Trophoblast cell (in vitro differentiated cells and primary cell): ENCODE measurements around the gene PANK3.

Experiments
- DNase-seq, 2 donors: peaks; one replicate each; pipeline ENCODE4 v3.0.0-alpha.2; 2016
- H2AFZ ChIP-seq: 2 replicates; pipeline ENCODE4 v1.6.1; 2013; ENCODE audit warnings: low read length, moderate library complexity, mild to moderate bottlenecking; ENCODE audit not compliant: insufficient read depth, poor library complexity
- H2AK5ac ChIP-seq: 2 replicates; pipeline ENCODE4 v1.6.1; 2013; ENCODE audit warnings: mild to moderate bottlenecking, low read length
- H2BK120ac ChIP-seq: 2 replicates; pipeline ENCODE4 v1.6.1; 2013; ENCODE audit warnings: low read length, mild to moderate bottlenecking, moderate library complexity; ENCODE audit not compliant: insufficient read depth, poor library complexity
- H2BK12ac ChIP-seq: 2 replicates; pipeline ENCODE4 v1.6.1; 2013; ENCODE audit warnings: mild to moderate bottlenecking, low read length, moderate library complexity
- H2BK5ac ChIP-seq: 2 replicates; pipeline ENCODE4 v1.6.1; 2013; ENCODE audit warnings: low read length, low read depth, moderate library complexity, mild to moderate bottlenecking; ENCODE audit not compliant: poor library complexity
- H3K14ac ChIP-seq: 2 replicates; pipeline ENCODE4 v1.6.1; 2013; ENCODE audit warnings: mild to moderate bottlenecking, low read length
- H3K18ac ChIP-seq: 2 replicates; pipeline ENCODE4 v1.6.1; 2013; ENCODE audit warnings: mild to moderate bottlenecking, low read length
- H3K23ac ChIP-seq: 2 replicates; pipeline ENCODE4 v1.6.1; 2013; ENCODE audit warnings: low read length
- H3K27ac ChIP-seq: 2 replicates; pipeline ENCODE4 v1.5.1; 2013; ENCODE audit warnings: low read depth, mild to moderate bottlenecking, inconsistent platforms, low read length, moderate library complexity
- H3K27me3 ChIP-seq: 2 replicates; pipeline ENCODE4 v1.6.1; 2013; ENCODE audit warnings: inconsistent platforms, mild to moderate bottlenecking, low read length, moderate library complexity; ENCODE audit not compliant: insufficient read depth
- H3K36me3 ChIP-seq, 2 experiments: 1 replicate in 1 of 2; 2 replicates in 1 of 2; pipeline ENCODE4 v1.6.1; 2013; ENCODE audit warnings: low read length in 2 of 2, mild to moderate bottlenecking in 2 of 2, moderate library complexity in 1 of 2; ENCODE audit not compliant: insufficient read depth in 2 of 2, control insufficient read depth in 1 of 2
- H3K4ac ChIP-seq: 2 replicates; pipeline ENCODE4 v1.6.1; 2013; ENCODE audit warnings: low read depth, mild to moderate bottlenecking, low read length, moderate library complexity
- H3K4me1 ChIP-seq, 2 experiments: 1 replicate in 1 of 2; 2 replicates in 1 of 2; pipeline ENCODE4 v1.6.1; 2013; ENCODE audit warnings: low read length in 2 of 2, mild to moderate bottlenecking in 2 of 2, moderate library complexity in 1 of 2; ENCODE audit not compliant: insufficient read depth in 2 of 2, control insufficient read depth in 1 of 2
- H3K4me2 ChIP-seq: 2 replicates; pipeline ENCODE4 v1.6.1; 2013; ENCODE audit warnings: inconsistent platforms, mild to moderate bottlenecking, low read length, moderate library complexity
- H3K4me3 ChIP-seq: 2 replicates; pipeline ENCODE4 v1.5.1; 2013; ENCODE audit warnings: mild to moderate bottlenecking, low read depth, low read length, inconsistent platforms
- H3K79me1 ChIP-seq: one replicate; pipeline ENCODE4 v1.6.1; 2013; ENCODE audit warnings: low read length
- H3K79me2 ChIP-seq: 2 replicates; pipeline ENCODE4 v1.6.1; 2013; ENCODE audit warnings: low read length, mild to moderate bottlenecking; ENCODE audit not compliant: control insufficient read depth, insufficient read depth, poor library complexity
- H3K9ac ChIP-seq: 2 replicates; pipeline ENCODE4 v1.6.1; 2013; ENCODE audit warnings: mild to moderate bottlenecking, low read length
- H3K9me3 ChIP-seq: 2 replicates; pipeline ENCODE4 v1.6.1; 2013; ENCODE audit warnings: low read depth, mild to moderate bottlenecking, control low read depth, inconsistent platforms, low read length; ENCODE audit not compliant: insufficient read depth
- H4K12ac ChIP-seq: 2 replicates; pipeline ENCODE4 v1.6.1; 2013; ENCODE audit warnings: low read depth, mild to moderate bottlenecking, low read length, moderate library complexity
- H4K8ac ChIP-seq: 2 replicates; pipeline ENCODE4 v1.6.1; 2013; ENCODE audit warnings: low read depth, mild to moderate bottlenecking, low read length, moderate library complexity
- H4K91ac ChIP-seq: one replicate; pipeline ENCODE4 v1.6.1; 2013; ENCODE audit warnings: low read depth, mild to moderate bottlenecking, low read length, moderate library complexity
- WGBS: extraction: QIAGEN DNeasy Blood & Tissue Kit; methylation state at CpG from one replicate; pipeline ENCODE4 v1.1.7; 2013; ENCODE audit warnings: missing lambda C conversion rate; ENCODE audit not compliant: insufficient read length, insufficient coverage; ENCODE audit errors: extremely low coverage; 5-methylcytosine and 5-hydroxymethylcytosine counted together

Gene PANK3

GRCh38 chr5:168568738-168569137, 10.4 kb downstream of the PANK3 start:
- H3K79me2 ChIP-seq = peaks cover 2% of the 10 kb centered on the region
- H3K27me3 ChIP-seq = no peaks in the 10 kb centered on the region
- no peak overlapping the region for H3K27ac ChIP-seq
- H3K79me1 ChIP-seq = no peaks in the 10 kb centered on the region
- H3K14ac ChIP-seq = no peak overlapping the region
- no peak overlapping the region for H3K4me2 ChIP-seq
- no peak overlapping the region for H3K4ac ChIP-seq
- no peak overlapping the region for H2BK12ac ChIP-seq
- no peak overlapping the region for H4K8ac ChIP-seq
- H2AFZ ChIP-seq = no peak overlapping the region
- H3K9me3 ChIP-seq = no peaks in the 10 kb centered on the region
- H3K23ac ChIP-seq = no peak overlapping the region
- no peak overlapping the region for H2BK5ac ChIP-seq
- H3K36me3 ChIP-seq = peaks cover 7 to 12% of the 10 kb centered on the region in 2 experiments
- H3K4me3 ChIP-seq = no peak overlapping the region
- no peaks in the 10 kb centered on the region for H3K4me1 ChIP-seq
- no peak overlapping the region for H2AK5ac ChIP-seq
- no CpG with 5 or more reads among the region's 6 CpGs for WGBS
- H4K12ac ChIP-seq = no peak overlapping the region
- no peak overlapping the region for H4K91ac ChIP-seq
- no peak for DNase-seq
- H3K9ac ChIP-seq = no peak overlapping the region
- H2BK120ac ChIP-seq = no peak overlapping the region
- no peak overlapping the region for H3K18ac ChIP-seq

- DNase-seq = no peak
- H3K9ac ChIP-seq = no peak overlapping the region
- peaks cover 5 to 16% of the 10 kb centered on the region in 2 experiments for H3K36me3 ChIP-seq
- no peaks in the 10 kb centered on the region for H3K79me2 ChIP-seq
- no peak overlapping the region for H3K27ac ChIP-seq
- no peak overlapping the region for H3K23ac ChIP-seq
- H4K12ac ChIP-seq = no peak overlapping the region
- H3K27me3 ChIP-seq = no peaks in the 10 kb centered on the region
- no peak overlapping the region for H2AFZ ChIP-seq
- no peak overlapping the region for H3K4ac ChIP-seq
- H2BK5ac ChIP-seq = no peak overlapping the region
- H2AK5ac ChIP-seq = no peak overlapping the region
- H3K18ac ChIP-seq = no peak overlapping the region
- no peaks in the 10 kb centered on the region for H3K9me3 ChIP-seq
- WGBS = no CpG with 5 or more reads among the region's 1 CpG
- H2BK12ac ChIP-seq = no peak overlapping the region
- H4K8ac ChIP-seq = no peak overlapping the region
- H3K4me2 ChIP-seq = no peak overlapping the region
- H3K4me3 ChIP-seq = no peak overlapping the region
- H3K79me1 ChIP-seq = no peaks in the 10 kb centered on the region
- H2BK120ac ChIP-seq = no peak overlapping the region
- H3K4me1 ChIP-seq = no peaks in the 10 kb centered on the region
- no peak overlapping the region for H4K91ac ChIP-seq
- no peak overlapping the region for H3K14ac ChIP-seq
These were observed 15.2 kb downstream of the PANK3 start for GRCh38 chr5:168563959-168564358.

- Histone ChIP-seq H3K23ac (no peak overlapping the region), H3K27ac (no peak overlapping the region), H3K27me3 (no peaks in the 10 kb centered on the region), H3K4me3 (no peak overlapping the region), H2BK5ac (no peak overlapping the region), H3K9me3 (no peaks in the 10 kb centered on the region), H2AFZ (no peak overlapping the region), H3K79me2 (no peaks in the 10 kb centered on the region), H3K4ac (no peak overlapping the region), H3K18ac (no peak overlapping the region), H2BK12ac (no peak overlapping the region), H3K9ac (no peak overlapping the region), H4K8ac (no peak overlapping the region), H3K36me3 (peaks cover 11 to 19% of the 10 kb centered on the region in 2 experiments), H3K4me2 (no peak overlapping the region), H3K4me1 (no peaks in the 10 kb centered on the region), H4K12ac (no peak overlapping the region), H4K91ac (no peak overlapping the region), H2AK5ac (no peak overlapping the region), H2BK120ac (no peak overlapping the region), H3K14ac (no peak overlapping the region), H3K79me1 (no peaks in the 10 kb centered on the region)
- DNase-seq = no peak
- WGBS = no CpG with 5 or more reads among the region's 2 CpGs
These were observed 16.9 kb downstream of the PANK3 start for GRCh38 chr5:168562279-168562678.

- no peak overlapping the region for H3K18ac ChIP-seq
- no peak overlapping the region for H4K91ac ChIP-seq
- no peak overlapping the region for H2BK120ac ChIP-seq
- H3K14ac ChIP-seq = no peak overlapping the region
- DNase-seq = no peak
- H2AK5ac ChIP-seq = no peak overlapping the region
- no peak overlapping the region for H3K27ac ChIP-seq
- H2BK5ac ChIP-seq = no peak overlapping the region
- H2AFZ ChIP-seq = no peak overlapping the region
- no peak overlapping the region for H4K12ac ChIP-seq
- no peak overlapping the region for H3K4me3 ChIP-seq
- no peak overlapping the region for H2BK12ac ChIP-seq
- H3K79me2 ChIP-seq = no peaks in the 10 kb centered on the region
- H3K27me3 ChIP-seq = no peaks in the 10 kb centered on the region
- H3K4ac ChIP-seq = no peak overlapping the region
- peaks cover 11 to 29% of the 10 kb centered on the region in 2 experiments for H3K36me3 ChIP-seq
- no peak overlapping the region for H3K4me2 ChIP-seq
- no peak overlapping the region for H4K8ac ChIP-seq
- H3K9me3 ChIP-seq = no peaks in the 10 kb centered on the region
- WGBS = no CpG with 5 or more reads among the region's 2 CpGs
- no peaks in the 10 kb centered on the region for H3K79me1 ChIP-seq
- H3K23ac ChIP-seq = no peak overlapping the region
- H3K4me1 ChIP-seq = no peaks in the 10 kb centered on the region
- H3K9ac ChIP-seq = no peak overlapping the region
These were observed 21.8 kb downstream of the PANK3 start for GRCh38 chr5:168557389-168557788.
